Mucosa of gallbladder (tissue), 1 donor: ENCODE results near the gene PROP1. TPM values are rescaled to one million over a fixed set of nuclear protein-coding genes. Genes with fewer than 3 reads are reported as not detected.
"Not testable (repeated sequence)": the region's sequence is repeated elsewhere in the genome, so short reads cannot be mapped to it uniquely, and the experiment has no call there.

Experiments used
- DNase-seq: peaks from one replicate; pipeline ENCODE4 v3.0.0-alpha.2; 2020; ENCODE audit warnings: low spot score
- total RNA-seq: library from RNA; stranded (reverse); gene quantifications from one replicate; pipeline ENCODE4 v1.2.1, GENCODE V29; 2021
- donor health status: DM: no; HTN: no; CAD: no.

The PROP1 gene
- total RNA-seq, 1 donor from 2014 or later: not detected

GRCh38 chr5:177945145-177945544 is 50.9 kb downstream of the PROP1 start:
- DNase-seq: not testable (repeated sequence)

GRCh38 chr5:177943805-177944736 is 52.0 kb downstream of the PROP1 start:
- not testable (repeated sequence) for DNase-seq

- DNase-seq: not testable (repeated sequence)
Measured at GRCh38 chr5:177942896-177943295, 53.1 kb downstream of the PROP1 start.

Other genes starting within 250 kb of the PROP1 start
- 11.3 TPM for gene FAM153A, start 213.3 kb downstream of the PROP1 start, total RNA-seq
- gene N4BP3, start 117.3 kb upstream of the PROP1 start, total RNA-seq: 1.2 TPM
- gene RMND5B, start 134.8 kb upstream of the PROP1 start, total RNA-seq: 43.7 TPM
- 69.4 TPM for gene NHP2, start 157.6 kb upstream of the PROP1 start, total RNA-seq
- not detected for gene GMCL2, start 191.1 kb upstream of the PROP1 start, total RNA-seq
- gene HNRNPAB, start 208.3 kb upstream of the PROP1 start, total RNA-seq: 110 TPM
- gene PHYKPL, start 236.6 kb upstream of the PROP1 start, total RNA-seq: 95.4 TPM